PC-9 (cell line): ENCODE measurements around the gene CAPN10.

Source experiments
- EZH2 ChIP-seq: fragments of 200-600 bp; sonication (generic); IDR thresholded peaks from 2 replicates; pipeline ENCODE4 v1.8.0; 2017; ENCODE audit warnings: antibody characterized with exemption, low read depth
- TF ChIP-seq, protein P1 (sequence below): fragments of 200-600 bp; sonication (generic); conservative IDR thresholded peaks from 2 replicates; pipeline ENCODE4 v1.6.1; 2017; ENCODE audit warnings: mixed run types, antibody characterized with exemption, mild to moderate bottlenecking, moderate library complexity

DNA sequence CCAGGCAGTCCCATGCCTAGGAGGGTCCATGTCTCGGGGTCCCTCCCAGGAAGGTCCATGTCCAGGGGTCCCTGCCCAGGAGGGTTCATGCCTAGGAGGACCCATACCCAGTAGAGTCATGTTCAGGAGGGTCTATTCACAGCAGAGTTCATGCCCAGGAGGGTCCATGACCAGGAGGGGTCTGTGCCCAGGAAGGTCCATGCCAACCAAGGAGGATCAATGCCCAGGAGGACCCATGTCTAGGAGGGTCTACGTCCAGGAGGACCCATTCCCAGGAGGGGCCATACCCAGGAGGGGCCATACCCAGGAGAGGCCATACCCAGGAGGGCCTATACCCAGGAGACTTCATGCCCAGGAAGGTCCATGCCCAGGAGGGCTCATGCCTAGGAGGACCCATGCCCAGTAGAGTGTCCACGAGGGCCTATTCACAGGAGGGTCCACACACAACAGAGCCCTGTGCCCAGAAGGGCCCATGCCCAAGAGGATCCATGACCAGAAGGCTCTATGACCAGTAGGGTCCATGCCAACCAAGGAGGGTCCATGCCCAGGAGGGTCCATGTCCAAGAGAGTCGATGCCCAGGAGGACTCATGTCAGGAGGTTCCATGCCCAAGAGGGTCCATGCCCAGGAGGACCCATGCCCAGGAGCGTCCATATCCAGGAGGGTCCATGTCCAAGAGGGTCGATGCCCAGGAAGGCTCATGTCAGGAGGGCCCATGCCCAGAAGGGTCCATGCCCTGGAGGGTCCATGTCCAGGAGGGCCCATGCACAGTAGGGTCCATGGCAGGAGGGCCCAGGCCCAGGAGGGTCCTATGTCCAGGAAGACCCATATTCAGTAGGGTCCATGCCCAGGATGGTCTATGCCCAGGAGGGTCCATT, 48.8 kb downstream of the CAPN10 start:
- TF ChIP-seq, protein P1, sequence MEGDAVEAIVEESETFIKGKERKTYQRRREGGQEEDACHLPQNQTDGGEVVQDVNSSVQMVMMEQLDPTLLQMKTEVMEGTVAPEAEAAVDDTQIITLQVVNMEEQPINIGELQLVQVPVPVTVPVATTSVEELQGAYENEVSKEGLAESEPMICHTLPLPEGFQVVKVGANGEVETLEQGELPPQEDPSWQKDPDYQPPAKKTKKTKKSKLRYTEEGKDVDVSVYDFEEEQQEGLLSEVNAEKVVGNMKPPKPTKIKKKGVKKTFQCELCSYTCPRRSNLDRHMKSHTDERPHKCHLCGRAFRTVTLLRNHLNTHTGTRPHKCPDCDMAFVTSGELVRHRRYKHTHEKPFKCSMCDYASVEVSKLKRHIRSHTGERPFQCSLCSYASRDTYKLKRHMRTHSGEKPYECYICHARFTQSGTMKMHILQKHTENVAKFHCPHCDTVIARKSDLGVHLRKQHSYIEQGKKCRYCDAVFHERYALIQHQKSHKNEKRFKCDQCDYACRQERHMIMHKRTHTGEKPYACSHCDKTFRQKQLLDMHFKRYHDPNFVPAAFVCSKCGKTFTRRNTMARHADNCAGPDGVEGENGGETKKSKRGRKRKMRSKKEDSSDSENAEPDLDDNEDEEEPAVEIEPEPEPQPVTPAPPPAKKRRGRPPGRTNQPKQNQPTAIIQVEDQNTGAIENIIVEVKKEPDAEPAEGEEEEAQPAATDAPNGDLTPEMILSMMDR = no peak
- no peak for TF ChIP-seq EZH2
